Activated T-helper 17 cell treated with anti-CD3 and anti-CD28 coated beads, Interleukin-2, amount 50 U/mL, for 72 hours (primary cell): ENCODE data around the gene GRK1. TPM values are rescaled to one million over a fixed set of nuclear protein-coding genes. Genes with fewer than 3 reads are reported as not detected.

Source experiments
- ATAC-seq: fragments of 150-1000 bp; cut with Tn5 transposase; replicated peaks from 2 replicates; pipeline ENCODE4 v1.10.0; 2021; ENCODE audit warnings: mild to moderate bottlenecking, moderate library complexity
- H3K27ac Mint-ChIP-seq: one replicate; pipeline ENCODE4 v1.8.0; 2022; ENCODE audit warnings: mixed read lengths
- H3K27me3 Mint-ChIP-seq: one replicate; pipeline ENCODE4 v1.8.0; 2022; ENCODE audit warnings: mixed read lengths
- H3K36me3 Mint-ChIP-seq: one replicate; pipeline ENCODE4 v1.8.0; 2022; ENCODE audit warnings: low read depth, mild to moderate bottlenecking, mixed read lengths
- H3K4me1 Mint-ChIP-seq: one replicate; pipeline ENCODE4 v1.8.0; 2022; ENCODE audit warnings: mixed read lengths
- H3K4me3 Mint-ChIP-seq: one replicate; pipeline ENCODE4 v1.8.0; 2022; ENCODE audit warnings: mild to moderate bottlenecking, mixed read lengths
- H3K9me3 Mint-ChIP-seq: one replicate; pipeline ENCODE4 v1.8.0; 2022; ENCODE audit warnings: mixed read lengths
- total RNA-seq, 2 donors: library from RNA; stranded (reverse); gene quantifications; one replicate each; pipeline ENCODE4 v1.2.3, GENCODE V29; 2022

The GRK1 gene
- total RNA-seq, 2 donors from 2014 or later = 0.09 to 0.64 TPM

GRCh38 chr13:113660066-113660465 lies 7.0 kb upstream of the GRK1 start:
- Mint-ChIP-seq H3K27me3 (no peaks in the 10 kb centered on the region), H3K27ac (no peak overlapping the region), H3K4me1 (no peaks in the 10 kb centered on the region), H3K4me3 (no peak overlapping the region), H3K9me3 (peaks cover 12% of the 10 kb centered on the region), H3K36me3 (no peaks in the 10 kb centered on the region)
- ATAC-seq = no peak

DNA sequence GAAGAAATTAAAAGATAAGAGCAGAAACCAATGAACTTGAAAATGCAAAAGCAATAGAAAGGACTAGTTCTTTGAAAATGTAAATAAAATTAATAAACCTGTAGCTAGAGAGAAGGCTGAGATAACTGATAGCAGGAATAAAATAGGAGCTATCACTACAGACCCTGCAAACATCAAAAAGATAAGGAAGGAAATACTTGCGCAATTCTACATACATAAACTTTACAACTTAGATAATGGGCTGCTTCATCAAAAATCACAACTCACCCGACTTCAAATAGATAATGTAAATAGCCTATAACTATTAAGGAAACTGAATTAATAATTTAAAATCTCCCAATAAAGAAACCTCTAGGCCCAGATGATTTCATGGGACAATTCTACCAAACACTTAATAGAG lies 5.5 kb upstream of the GRK1 start:
- Mint-ChIP-seq H3K36me3 (no peaks in the 10 kb centered on the region), H3K9me3 (peaks cover 12% of the 10 kb centered on the region), H3K27me3 (no peaks in the 10 kb centered on the region), H3K4me3 (no peak overlapping the region), H3K27ac (no peak overlapping the region), H3K4me1 (no peaks in the 10 kb centered on the region)
- no peak for ATAC-seq

GRCh38 chr13:113663934-113664333 lies 3.1 kb upstream of the GRK1 start:
- ATAC-seq = no peak
- H3K27me3 Mint-ChIP-seq = no peaks in the 10 kb centered on the region
- peaks cover 12% of the 10 kb centered on the region for H3K9me3 Mint-ChIP-seq
- no peak overlapping the region for H3K27ac Mint-ChIP-seq
- H3K4me1 Mint-ChIP-seq = no peaks in the 10 kb centered on the region
- H3K36me3 Mint-ChIP-seq = no peaks in the 10 kb centered on the region
- H3K4me3 Mint-ChIP-seq = no peak overlapping the region

GRCh38 chr13:113664751-113665596 lies 2.0 kb upstream of the GRK1 start:
- Mint-ChIP-seq H3K27me3 (no peaks in the 10 kb centered on the region), H3K9me3 (peaks cover 12% of the 10 kb centered on the region), H3K4me1 (no peaks in the 10 kb centered on the region), H3K36me3 (no peaks in the 10 kb centered on the region), H3K4me3 (no peak overlapping the region), H3K27ac (no peak overlapping the region)
- ATAC-seq = no peak

DNA sequence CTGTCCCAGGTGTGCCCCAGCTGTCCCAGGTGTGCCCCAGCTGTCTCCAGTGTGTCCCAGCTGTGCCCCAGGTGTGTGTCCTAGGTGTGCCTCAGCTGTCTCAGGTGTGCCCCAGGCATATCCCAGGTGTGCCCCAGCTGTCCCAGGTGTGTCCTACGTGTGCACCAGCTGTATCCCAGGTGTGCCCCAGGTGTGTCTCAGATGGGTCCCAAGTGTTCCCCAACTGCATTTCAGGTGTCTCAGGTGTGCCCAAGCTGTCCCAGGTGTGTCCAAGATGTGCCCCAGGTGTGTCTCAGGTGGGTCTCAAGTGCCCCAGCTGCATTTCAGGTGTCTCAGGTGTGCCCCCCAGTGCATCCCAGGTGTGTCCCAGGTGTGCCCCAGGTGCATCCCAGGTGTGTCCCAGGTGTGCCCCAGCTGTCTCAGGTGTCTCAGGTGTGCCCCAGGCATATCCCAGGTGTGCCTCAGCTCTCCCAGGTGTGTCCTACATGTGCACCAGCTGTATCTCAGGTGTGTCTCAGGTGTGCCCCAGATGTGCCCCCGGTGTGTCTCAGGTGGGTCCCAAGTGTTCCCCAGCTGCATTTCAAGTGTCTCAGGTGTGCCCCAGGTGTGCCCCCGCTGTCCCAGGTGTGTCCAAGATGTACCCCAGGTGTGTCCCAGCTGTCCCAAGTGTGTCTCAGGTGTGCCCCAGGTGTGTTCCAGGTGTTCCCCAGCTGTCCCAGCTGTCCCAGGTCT lies 1.3 kb upstream of the GRK1 start:
- no peak overlapping the region for H3K4me3 Mint-ChIP-seq
- H3K9me3 Mint-ChIP-seq = peaks cover 9% of the 10 kb centered on the region
- ATAC-seq = no peak
- no peaks in the 10 kb centered on the region for H3K27me3 Mint-ChIP-seq
- no peaks in the 10 kb centered on the region for H3K36me3 Mint-ChIP-seq
- H3K4me1 Mint-ChIP-seq = no peaks in the 10 kb centered on the region
- H3K27ac Mint-ChIP-seq = no peak overlapping the region

DNA sequence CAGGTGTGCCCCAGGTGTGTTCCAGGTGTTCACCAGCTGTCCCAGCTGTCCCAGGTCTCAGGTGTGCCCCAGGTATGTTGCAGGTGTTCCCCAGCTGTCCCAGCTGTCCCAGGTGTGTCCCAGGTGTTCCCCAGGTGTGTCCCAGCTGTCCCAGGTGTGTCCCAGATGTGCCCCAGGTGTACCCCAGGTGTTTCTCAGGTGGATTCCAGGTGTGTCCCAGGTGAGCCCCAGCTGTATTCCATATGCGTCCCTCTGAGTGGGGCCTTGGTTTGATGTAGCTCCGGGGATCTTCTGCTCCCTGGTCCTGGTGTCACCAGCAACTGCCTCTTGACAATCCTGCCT lies 719 bp upstream of the GRK1 start:
- Mint-ChIP-seq H3K36me3 (no peaks in the 10 kb centered on the region), H3K4me1 (no peaks in the 10 kb centered on the region), H3K27me3 (no peaks in the 10 kb centered on the region), H3K4me3 (no peak overlapping the region), H3K27ac (no peak overlapping the region), H3K9me3 (peaks cover 4% of the 10 kb centered on the region)
- no peak for ATAC-seq

DNA sequence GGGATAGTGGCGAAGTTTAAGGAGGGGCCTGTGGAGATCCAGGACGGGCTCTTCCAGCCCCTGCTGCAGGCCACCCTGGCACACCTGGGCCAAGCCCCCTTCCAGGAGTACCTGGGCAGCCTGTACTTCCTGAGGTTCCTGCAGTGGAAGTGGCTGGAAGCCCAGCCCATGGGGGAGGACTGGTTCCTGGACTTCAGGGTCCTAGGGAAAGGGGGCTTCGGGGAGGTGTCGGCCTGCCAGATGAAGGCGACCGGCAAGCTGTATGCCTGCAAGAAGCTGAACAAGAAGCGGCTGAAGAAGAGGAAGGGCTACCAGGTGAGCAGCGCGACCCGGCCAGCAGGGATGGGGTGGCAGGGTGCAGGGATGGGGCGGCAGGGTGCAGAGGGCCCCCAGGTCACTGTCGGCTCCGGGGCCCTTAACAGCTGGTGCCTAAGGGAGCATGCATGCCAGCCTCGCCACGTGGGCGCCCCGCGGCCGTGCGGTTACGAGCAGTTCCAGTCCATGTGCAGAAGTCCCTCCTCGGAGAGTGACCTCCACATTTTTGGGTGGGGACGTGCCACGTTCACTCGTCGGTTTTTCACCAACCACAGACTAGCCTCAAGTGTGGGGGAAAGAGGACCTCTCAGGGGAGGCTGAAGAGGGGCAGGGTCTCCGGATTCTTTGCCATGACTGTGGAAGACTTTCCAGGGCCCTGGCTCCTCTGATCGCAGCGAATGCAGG lies 912 bp downstream of the GRK1 start:
- Mint-ChIP-seq H3K4me1 (peaks cover 6% of the 10 kb centered on the region), H3K36me3 (no peaks in the 10 kb centered on the region), H3K9me3 (no peaks in the 10 kb centered on the region), H3K27ac (no peak overlapping the region), H3K4me3 (no peak overlapping the region), H3K27me3 (no peaks in the 10 kb centered on the region)
- no peak for ATAC-seq

- no peaks in the 10 kb centered on the region for H3K36me3 Mint-ChIP-seq
- no peak overlapping the region for H3K27ac Mint-ChIP-seq
- no peak for ATAC-seq
- H3K27me3 Mint-ChIP-seq = no peaks in the 10 kb centered on the region
- H3K4me3 Mint-ChIP-seq = no peak overlapping the region
- H3K4me1 Mint-ChIP-seq = peaks cover 6% of the 10 kb centered on the region
- H3K9me3 Mint-ChIP-seq = no peaks in the 10 kb centered on the region
These were observed 1.5 kb downstream of the GRK1 start for GRCh38 chr13:113668491-113668971.

DNA sequence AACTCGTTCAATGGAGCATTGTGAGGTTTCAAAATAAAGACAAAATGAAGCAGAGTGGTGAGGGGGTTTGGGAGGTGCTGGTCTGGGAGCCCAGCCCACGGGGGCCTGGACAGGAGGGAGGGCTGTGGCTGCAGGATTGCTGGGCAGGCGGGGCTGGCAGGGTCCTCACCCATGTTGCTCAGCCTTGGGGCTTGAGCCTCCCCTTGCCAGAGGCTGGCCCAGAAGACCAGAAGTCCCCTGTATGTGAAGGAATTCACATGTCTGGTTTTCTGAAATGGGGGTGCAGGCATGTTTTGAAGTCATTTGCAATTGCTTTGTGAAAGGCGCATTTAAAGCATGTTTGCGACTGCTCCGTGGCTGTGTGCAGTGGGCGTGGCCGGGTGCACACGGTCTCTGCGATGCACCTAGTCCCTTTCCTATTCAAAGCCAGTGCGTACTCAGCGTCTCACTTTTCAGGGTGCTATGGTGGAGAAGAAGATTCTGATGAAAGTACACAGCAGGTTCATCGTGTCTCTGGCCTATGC lies 2.3 kb downstream of the GRK1 start:
- no peak overlapping the region for H3K4me3 Mint-ChIP-seq
- no peaks in the 10 kb centered on the region for H3K9me3 Mint-ChIP-seq
- no peak for ATAC-seq
- no peaks in the 10 kb centered on the region for H3K36me3 Mint-ChIP-seq
- H3K27me3 Mint-ChIP-seq = no peaks in the 10 kb centered on the region
- H3K27ac Mint-ChIP-seq = no peak overlapping the region
- H3K4me1 Mint-ChIP-seq = peaks cover 6% of the 10 kb centered on the region

GRCh38 chr13:113669755-113670341 lies 2.8 kb downstream of the GRK1 start:
- ATAC-seq = no peak
- Mint-ChIP-seq H3K27me3 (no peaks in the 10 kb centered on the region), H3K4me3 (no peak overlapping the region)

DNA sequence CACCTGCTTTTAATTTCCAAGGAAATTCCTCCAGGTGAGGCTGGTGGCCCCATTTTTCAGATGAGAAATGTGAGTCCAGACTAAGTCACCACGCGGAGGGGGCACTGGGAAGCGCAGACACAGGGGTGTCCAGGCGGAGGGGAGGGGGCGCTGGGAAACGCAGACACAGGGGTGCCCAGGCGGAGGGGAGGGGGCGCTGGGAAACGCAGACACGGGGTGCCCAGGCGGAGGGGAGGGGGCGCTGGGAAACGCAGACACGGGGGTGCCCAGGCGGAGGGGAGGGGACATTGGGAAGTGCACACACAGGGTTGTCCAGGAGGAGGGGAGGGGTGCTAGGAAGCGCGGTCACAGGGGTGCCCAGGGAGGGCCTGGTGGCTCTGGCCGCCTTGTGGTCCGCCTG lies 3.5 kb downstream of the GRK1 start:
- Mint-ChIP-seq H3K36me3 (no peaks in the 10 kb centered on the region), H3K4me3 (no peak overlapping the region), H3K9me3 (no peaks in the 10 kb centered on the region), H3K27ac (no peak overlapping the region), H3K27me3 (no peaks in the 10 kb centered on the region), H3K4me1 (peaks cover 6% of the 10 kb centered on the region)
- ATAC-seq = no peak

More at GRCh38 chr13:113669755-113670341, 2.8 kb downstream of the GRK1 start:
- no peak overlapping the region for H3K27ac Mint-ChIP-seq
- H3K4me1 Mint-ChIP-seq = peaks cover 6% of the 10 kb centered on the region
- H3K9me3 Mint-ChIP-seq = no peaks in the 10 kb centered on the region
- no peaks in the 10 kb centered on the region for H3K36me3 Mint-ChIP-seq

DNA sequence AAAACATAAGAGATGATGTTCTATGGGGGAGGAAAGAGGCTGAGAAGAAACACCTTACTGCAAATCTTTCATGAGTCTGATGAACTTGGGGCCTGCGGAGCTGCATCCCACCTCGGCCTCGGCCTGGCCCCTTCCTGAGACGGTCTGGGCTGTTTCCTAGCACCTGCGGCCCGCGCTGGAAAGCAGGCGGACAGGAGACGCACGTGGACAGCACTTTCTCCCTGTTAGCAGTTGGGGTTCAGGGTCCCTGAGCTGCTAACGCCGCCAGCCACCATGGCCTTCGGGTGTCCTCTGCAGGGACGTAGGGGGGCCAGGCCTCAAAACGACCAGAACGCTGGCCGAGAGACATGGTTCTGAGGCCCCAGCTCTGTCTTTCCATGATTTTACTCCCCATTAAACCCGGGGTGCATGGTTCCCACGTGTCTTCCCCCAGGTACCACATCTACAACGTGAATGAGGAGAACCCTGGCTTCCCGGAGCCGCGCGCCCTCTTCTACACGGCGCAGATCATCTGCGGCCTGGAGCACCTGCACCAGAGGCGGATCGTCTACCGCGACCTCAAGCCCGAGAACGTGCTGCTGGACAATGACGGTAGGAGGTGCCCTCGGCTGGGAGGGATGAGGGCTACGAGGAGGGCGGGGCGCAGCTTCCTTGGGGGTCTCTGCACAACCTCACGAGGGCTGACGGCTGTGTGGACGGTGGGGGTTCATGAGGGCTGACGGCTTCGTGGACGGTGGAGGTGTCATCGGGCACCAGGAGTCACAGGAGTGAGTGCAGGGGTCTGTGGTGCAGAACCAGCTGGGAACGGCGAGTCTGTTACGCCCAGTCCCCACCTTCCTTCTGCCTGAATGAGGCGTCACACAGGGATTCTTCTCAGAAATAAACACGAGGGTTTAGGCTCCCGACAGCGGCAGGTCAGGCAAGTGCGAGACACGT lies 4.3 kb downstream of the GRK1 start:
- Mint-ChIP-seq H3K27me3 (no peaks in the 10 kb centered on the region), H3K9me3 (no peaks in the 10 kb centered on the region), H3K4me3 (no peak overlapping the region), H3K4me1 (peaks cover 6% of the 10 kb centered on the region), H3K27ac (no peak overlapping the region), H3K36me3 (no peaks in the 10 kb centered on the region)
- no peak for ATAC-seq

DNA sequence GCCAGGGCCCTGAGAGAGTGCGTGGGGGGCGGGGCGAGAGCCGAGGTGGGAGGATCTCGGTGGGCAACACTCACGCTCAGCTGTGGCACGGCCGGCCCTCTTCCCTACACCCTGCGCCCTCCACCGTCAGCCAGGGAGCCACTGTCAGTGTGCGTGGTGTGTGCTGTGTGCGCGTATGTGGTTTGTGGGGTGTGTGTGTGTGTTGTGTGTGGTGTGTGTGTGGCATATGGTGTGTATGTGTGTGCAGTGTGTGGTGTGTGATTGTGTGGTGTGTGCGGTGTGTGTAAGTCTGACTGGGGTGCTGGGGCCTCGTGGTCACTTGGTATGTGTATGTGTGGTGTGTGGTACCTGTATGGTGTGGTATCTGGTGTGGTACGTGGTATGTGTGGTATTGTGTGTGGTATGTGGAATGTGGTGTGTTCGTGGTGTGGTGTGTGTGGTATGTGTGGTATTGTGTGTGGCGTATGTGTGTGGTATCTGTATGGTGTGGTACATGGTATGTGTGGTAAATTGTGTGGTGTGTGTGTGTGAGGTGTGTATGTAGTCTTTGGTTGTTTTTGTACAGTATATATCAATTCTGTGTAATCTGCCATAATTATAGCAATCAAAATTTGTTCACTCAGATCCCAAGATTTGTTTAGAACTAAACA lies 5.1 kb downstream of the GRK1 start:
- peak overlapping the region; percentile 10 for H3K27ac Mint-ChIP-seq
- H3K27me3 Mint-ChIP-seq = no peaks in the 10 kb centered on the region
- peaks cover 6% of the 10 kb centered on the region for H3K4me1 Mint-ChIP-seq
- no peaks in the 10 kb centered on the region for H3K36me3 Mint-ChIP-seq
- H3K9me3 Mint-ChIP-seq = no peaks in the 10 kb centered on the region
- no peak overlapping the region for H3K4me3 Mint-ChIP-seq
- peak; percentile 21 for ATAC-seq
